ENCODE results near the gene OR5K3.
"Not testable (repeated sequence)": the region's sequence is repeated elsewhere in the genome, so short reads cannot be mapped to it uniquely, and the experiment has no call there.

The OR5K3 gene, protein sequence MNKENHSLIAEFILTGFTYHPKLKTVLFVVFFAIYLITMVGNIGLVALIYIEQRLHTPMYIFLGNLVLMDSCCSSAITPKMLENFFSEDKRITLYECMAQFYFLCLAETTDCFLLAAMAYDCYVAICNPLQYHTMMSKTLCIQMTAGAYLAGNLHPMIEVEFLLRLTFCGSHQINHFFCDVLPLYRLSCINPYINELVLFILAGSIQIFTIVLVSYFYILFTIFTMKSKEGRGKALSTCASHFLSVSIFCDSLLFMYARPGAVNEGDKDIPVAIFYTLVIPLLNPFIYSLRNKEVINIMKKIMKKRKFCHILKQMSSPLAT

GRCh38 chr3:98390366-98390765 lies at the start of gene OR5K3:
OR5K3 (plus strand) TSS chr3:98390666; CDS start chr3:98390666, 0 bp downstream.
- DNase-seq (ENCODE audit: low read depth in 2 of 2, low spot score in 1 of 2): no peak

DNA sequence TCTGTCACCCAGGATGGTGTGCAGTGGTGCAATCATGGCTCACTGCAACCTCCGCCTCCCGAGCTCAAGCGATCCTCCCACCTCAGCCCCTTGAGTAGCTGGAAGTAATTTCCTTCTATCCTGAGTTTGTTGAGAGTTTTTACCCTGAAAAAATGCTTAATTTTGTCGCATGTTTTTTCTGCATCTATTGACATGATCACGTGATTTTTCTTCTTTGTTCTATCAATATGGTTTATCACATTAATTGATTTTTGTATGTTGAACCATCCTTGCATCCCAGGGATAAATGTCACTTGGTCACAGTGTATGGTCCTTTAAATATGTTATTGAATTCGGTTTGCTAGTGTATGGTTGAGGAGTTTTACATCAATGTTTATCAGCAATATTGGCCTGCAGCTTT lies 48.7 kb upstream of the OR5K3 start:
- no peak for DNase-seq (ENCODE audit: low read depth in 2 of 2, low spot score in 1 of 2)

DNA sequence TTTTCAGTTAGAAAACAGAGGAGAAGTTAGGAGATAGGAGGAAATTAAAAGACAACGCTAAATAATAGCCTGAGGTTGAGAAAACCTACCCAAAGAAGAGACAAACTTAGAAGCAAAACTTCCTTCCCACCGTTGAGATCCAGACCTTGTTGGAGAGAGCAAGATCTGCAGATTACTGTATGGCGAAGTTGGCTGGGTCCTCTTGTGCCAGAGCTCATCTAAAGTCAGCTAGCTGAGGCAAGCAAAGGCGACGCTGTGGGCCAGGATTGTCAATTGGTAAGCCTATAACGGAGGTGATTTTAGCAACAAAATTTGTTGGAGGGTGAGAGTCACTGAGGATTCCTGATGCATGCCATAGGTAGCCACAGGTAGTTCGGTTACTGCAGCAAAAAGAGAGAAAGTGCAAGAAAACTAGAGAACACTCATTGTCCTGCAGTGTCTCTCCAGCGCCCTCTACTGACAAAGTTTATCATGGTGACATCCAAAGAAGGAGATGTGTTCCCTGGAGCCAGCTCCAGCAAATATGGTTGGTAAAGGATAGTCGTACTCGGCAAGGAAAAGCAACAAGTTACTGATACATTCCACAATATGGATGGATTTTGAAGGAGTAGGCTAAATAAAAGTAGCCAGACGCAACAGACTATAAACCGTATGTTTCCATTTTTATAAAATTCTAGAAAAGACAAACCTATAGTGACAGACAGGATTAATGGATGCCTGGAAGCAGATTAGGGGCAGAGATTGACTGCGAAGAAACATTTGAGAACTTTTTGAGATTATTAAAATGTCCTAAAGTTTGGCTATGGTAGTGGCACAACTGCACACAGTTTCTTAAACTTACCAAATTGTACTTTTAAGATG lies 46.6 kb upstream of the OR5K3 start:
- DNase-seq (ENCODE audit: low read depth in 2 of 2, low spot score in 1 of 2): no peak

- DNase-seq (ENCODE audit: low read depth in 2 of 2, low spot score in 1 of 2): no peak
Observed at GRCh38 chr3:98350082-98350481, 40.4 kb upstream of the OR5K3 start.

- DNase-seq (ENCODE audit: low read depth in 2 of 2, low spot score in 1 of 2): no peak
Observed at GRCh38 chr3:98353554-98353953, 36.9 kb upstream of the OR5K3 start, which contains the start of gene OR5K4. OR5K4 (plus strand) TSS chr3:98353854; CDS start chr3:98353854, 0 bp downstream.

- no peak for DNase-seq (ENCODE audit: low read depth in 2 of 2, low spot score in 1 of 2)
Observed at GRCh38 chr3:98359250-98359649, 31.2 kb upstream of the OR5K3 start.

DNA sequence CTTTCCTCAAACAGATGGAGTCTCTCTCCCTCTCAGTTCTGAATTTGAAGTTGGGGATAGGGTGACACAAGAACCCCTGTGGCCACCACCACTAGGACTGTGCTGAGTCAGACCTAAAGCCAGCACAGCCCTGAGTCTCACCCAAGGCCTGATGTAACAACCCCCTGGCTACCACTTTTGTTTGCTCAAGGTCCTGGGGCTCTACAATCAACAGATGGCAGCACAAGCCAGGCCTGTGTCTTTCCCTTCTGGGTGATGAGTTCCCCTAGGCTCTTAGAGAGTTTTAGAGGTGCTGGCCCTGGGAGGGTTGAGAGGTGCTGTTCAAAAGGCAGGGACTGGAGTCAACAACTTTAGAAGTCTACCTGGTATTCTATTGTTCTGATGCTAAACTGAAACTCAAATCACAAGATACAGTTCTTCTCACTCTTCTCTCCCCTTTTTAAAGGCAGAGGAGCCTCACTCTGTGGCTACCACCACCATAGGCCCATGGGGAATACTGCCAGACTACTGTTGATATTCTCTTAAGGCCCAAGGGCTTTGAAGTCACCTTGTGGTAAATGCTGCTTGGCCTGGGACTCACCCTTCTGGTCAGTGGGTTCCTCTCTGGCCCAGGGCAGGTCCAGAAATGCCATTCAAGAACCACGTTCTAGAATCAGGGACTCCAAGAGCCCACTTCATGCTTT lies 30.3 kb upstream of the OR5K3 start:
- no peak for DNase-seq (ENCODE audit: low read depth in 2 of 2, low spot score in 1 of 2)

DNA sequence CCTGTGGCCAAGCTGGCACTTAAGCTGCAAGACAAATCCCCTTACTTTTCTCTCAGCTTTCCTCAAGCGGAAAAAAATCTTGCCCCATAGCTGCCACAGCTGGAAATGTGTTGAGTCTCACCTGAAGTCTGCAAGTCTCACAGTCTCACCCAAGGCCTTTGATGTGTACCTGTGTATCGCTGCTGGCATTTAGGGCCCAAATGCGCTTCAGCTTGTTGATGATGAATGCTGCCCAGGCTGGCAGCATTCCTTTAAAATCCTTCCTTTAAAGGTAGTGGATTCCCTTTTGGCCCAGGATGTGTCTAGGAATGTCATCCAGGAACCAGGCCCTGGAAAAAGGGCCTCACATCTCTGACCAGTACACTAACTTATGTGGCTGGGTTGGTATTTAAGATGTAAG lies 29.8 kb upstream of the OR5K3 start:
- DNase-seq (ENCODE audit: low read depth in 2 of 2, low spot score in 1 of 2): no peak

- DNase-seq (ENCODE audit: low read depth in 2 of 2, low spot score in 1 of 2): no peak
Observed at GRCh38 chr3:98361289-98361688, 29.2 kb upstream of the OR5K3 start.

GRCh38 chr3:98367464-98368246 lies 22.8 kb upstream of the OR5K3 start:
- DNase-seq (ENCODE audit: low read depth in 2 of 2, low spot score in 1 of 2): no peak

- no peak for DNase-seq (ENCODE audit: low read depth in 2 of 2, low spot score in 1 of 2)
Observed at GRCh38 chr3:98371186-98371585, 19.3 kb upstream of the OR5K3 start.

- DNase-seq (ENCODE audit: low read depth in 2 of 2, low spot score in 1 of 2): no peak
Observed at GRCh38 chr3:98371853-98372252, 18.6 kb upstream of the OR5K3 start.

DNA sequence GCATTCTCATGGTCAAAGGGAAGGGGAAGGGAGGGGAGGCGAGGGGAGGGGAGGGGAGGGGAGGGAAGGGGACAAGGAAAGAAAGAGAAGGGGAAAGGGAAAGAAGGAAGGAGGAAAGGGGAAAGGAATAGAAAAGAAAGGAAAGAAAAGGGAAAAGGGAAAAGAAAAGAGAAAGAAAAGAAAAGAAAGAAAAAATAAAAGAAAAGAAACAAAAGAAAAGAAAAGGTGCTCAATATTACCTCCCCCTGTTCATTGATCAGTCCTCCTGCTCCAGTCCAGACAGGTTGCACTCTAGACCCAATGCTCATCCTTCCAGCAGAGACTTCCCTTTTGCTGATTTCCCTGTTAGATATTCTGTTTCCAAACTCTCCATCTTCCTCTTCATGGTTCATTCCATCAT lies 18.0 kb upstream of the OR5K3 start:
- no peak for DNase-seq (ENCODE audit: low read depth in 2 of 2, low spot score in 1 of 2)

- no peak for DNase-seq (ENCODE audit: low read depth in 2 of 2, low spot score in 1 of 2)
Observed at GRCh38 chr3:98376631-98377030, 13.8 kb upstream of the OR5K3 start.

DNA sequence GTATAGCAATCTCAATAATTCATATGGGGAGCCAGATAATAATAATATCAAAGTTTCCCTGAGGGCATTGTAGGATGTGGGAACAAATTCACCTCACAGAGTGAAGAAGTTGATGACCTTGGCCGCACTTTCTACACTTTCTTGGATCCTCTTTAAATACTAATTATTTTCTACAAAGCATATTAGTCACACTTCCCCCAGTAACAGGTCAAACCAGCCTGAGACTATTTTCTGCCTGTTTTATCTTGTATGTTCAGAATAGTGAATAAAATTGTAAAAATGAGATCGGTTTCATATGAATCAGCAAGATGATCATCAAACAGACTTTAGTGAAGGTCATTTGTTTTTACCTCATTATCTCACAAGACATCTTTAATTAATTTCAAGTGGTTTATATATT lies 2.3 kb upstream of the OR5K3 start:
- no peak for DNase-seq (ENCODE audit: low read depth in 2 of 2, low spot score in 1 of 2)

GRCh38 chr3:98395101-98395500 lies 4.6 kb downstream of the OR5K3 start:
- no peak for DNase-seq (ENCODE audit: low read depth in 2 of 2, low spot score in 1 of 2)

DNA sequence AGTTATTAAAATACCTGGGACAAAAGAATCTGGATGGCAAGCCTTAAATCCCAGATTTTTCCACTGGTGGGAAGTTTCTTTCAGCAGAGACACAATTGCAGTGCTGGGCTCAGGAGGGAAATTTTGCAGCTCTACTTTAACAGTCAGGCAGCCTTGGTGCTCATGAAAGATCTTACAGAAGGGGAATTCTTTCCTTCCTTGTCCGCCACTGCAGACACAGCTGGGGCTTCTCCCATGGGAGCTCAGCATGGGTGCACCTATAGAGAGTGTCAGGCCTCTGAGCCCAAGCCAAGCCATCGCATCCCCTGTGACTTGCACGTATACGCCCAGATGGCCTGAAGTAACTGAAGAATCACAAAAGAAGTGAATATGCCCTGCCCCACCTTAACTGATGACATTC lies 6.0 kb downstream of the OR5K3 start:
- not testable (repeated sequence) for DNase-seq (ENCODE audit: low read depth in 2 of 2, low spot score in 1 of 2)

DNA sequence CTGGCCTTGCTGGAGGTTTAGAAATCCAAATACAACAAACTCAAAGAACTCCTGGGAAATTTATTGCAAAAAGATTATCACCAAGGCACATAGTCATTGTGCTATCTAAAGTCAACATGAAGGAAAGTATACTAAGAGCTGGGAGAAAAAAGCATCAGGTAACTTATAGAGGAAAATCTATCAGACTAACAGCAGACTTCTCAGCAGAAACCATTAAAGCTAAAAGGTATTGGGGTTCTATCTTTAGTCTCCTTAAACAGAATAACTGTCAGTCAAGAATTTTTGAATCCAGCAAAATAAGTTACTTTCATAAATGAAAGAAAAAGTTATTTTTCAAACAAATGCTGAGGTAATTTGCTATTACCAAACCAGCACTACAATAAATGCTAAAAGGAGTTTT lies 8.0 kb downstream of the OR5K3 start:
- no peak for DNase-seq (ENCODE audit: low read depth in 2 of 2, low spot score in 1 of 2)

- DNase-seq (ENCODE audit: low read depth in 2 of 2, low spot score in 1 of 2): no peak
Observed at GRCh38 chr3:98402507-98402906, 12.0 kb downstream of the OR5K3 start.

DNA sequence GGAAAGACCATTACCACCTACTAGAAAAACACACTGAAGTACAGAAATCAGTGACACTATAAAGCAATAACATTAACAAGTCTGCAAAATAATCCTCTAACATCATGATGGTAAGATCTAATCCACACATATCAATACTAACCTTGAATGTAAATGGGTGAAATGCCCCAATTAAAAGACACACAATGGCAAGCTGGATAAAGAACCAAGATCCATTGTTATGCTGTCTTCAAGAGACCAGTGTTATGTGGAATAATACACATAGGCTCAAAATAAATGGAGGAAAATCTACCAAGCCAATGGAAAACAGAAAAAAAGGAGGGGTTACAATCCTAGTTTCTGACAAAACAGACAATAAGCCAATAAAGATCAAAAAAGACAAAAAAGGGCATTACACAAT lies 13.5 kb downstream of the OR5K3 start:
- no peak for DNase-seq (ENCODE audit: low read depth in 2 of 2, low spot score in 1 of 2)

DNA sequence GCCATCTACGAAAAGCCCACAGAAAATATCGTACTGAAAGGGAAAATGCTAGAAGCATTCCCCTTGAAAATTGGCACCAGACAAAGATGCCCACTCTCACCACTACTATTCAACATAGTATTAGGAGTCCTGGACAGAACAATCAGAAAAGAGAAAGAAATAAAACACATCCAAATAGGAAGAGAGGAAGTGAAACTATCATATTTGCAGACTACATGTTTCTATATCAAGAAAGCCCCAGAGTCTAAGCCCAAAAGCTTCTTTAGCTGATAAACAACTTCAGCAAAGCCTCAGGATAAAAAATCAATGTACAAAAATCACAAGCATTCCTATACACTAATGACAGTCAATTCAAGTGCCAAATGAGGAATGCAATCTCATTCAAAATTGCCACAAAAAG lies 15.6 kb downstream of the OR5K3 start:
- no peak for DNase-seq (ENCODE audit: low read depth in 2 of 2, low spot score in 1 of 2)
